K562 (cell line): Measurements from ENCODE around the gene VAC14. TPM values are rescaled to one million over a fixed set of nuclear protein-coding genes. Genes with fewer than 3 reads are reported as not detected.

Experiments
- ATAC-seq: fragments of 200-7000 bp; cut with Tn5 transposase; 3 replicates; pipeline ENCODE4 v1.9.1; 2020; ENCODE audit warnings: moderate library complexity
- BruUV-seq: library from RNA; stranded (reverse); fragments of 400-500 nt; replicated peaks from 2 replicates; lab custom pipeline; 2021; lab: Mats Ljungman, UMichigan
- CTCF ChIA-PET: fragments of 300-600 bp; formaldehyde crosslinking; extraction: SDS; loops from one replicate; lab custom pipeline; 2021; ENCODE audit warnings: low intra/inter-chr PET ratio; lab: Yijun Ruan, JAX
- POLR2A ChIA-PET: fragments of 300-600, 350-650 bp; sonication (Branson Sonifier 250); formaldehyde crosslinking; extraction: SDS; loops from one replicate; lab custom pipeline; 2021; ENCODE audit warnings: antibody characterized with exemption, inconsistent platforms; lab: Yijun Ruan, JAX
- DNase-seq, 4 experiments: peaks; one replicate each; pipeline versions ENCODE4 v3.0.0 to v3.0.0-alpha.2; 2011 to 2018; ENCODE audit warnings: low spot score in 3 of 4, mixed read lengths in 3 of 4; ENCODE audit errors: extremely low read depth in 1 of 4
- FAIRE-seq: peaks from 2 replicates; lab custom pipeline; 2011; peaks lifted over from hg19 to GRCh38; lab: Jason Lieb, UNC
- H2AFZ ChIP-seq: 2 replicates; pipeline ENCODE4 v1.6.0; 2011; ENCODE audit warnings: low read depth, low read length, control low read depth, inconsistent platforms
- H3K27ac ChIP-seq: fragments of 200-600 bp; 3 replicates; pipeline ENCODE4 v1.8.0; 2011; ENCODE audit warnings: low read depth, mild to moderate bottlenecking, control low read depth, inconsistent platforms, low read length, moderate library complexity, mixed read lengths; ENCODE audit errors: extremely low read depth
- H3K27me3 ChIP-seq, 2 experiments: fragments of 300-600 bp in 1 of 2; 2 replicates in 1 of 2; 3 replicates in 1 of 2; pipeline versions ENCODE4 v1.6.0 to v1.8.0; 2011; ENCODE audit warnings: inconsistent platforms in 2 of 2, low read length in 2 of 2, mild to moderate bottlenecking in 1 of 2, mixed read lengths in 1 of 2, moderate library complexity in 1 of 2; ENCODE audit not compliant: control insufficient read depth in 2 of 2, insufficient read depth in 2 of 2
- H3K36me3 ChIP-seq: fragments of 300-600 bp; 3 replicates; pipeline ENCODE4 v1.8.0; 2011; ENCODE audit warnings: mild to moderate bottlenecking, low read length, inconsistent platforms; ENCODE audit not compliant: control insufficient read depth, insufficient read depth
- H3K4me1 ChIP-seq, 2 experiments: fragments of 200-600 bp in 1 of 2; replicated peaks in 1 of 2; 2 replicates in 1 of 2; 3 replicates in 1 of 2; pipeline versions ENCODE4 v1.5.1 to v1.8.0; 2011; ENCODE audit warnings: inconsistent platforms in 2 of 2, low read length in 2 of 2, mild to moderate bottlenecking in 1 of 2, mixed read lengths in 1 of 2, moderate library complexity in 1 of 2; ENCODE audit not compliant: control insufficient read depth in 2 of 2, insufficient read depth in 2 of 2
- H3K4me2 ChIP-seq: 2 replicates; pipeline ENCODE4 v1.6.1; 2011; ENCODE audit warnings: low read length, control low read depth, inconsistent platforms, mixed read lengths; ENCODE audit not compliant: insufficient read depth
- H3K4me3 ChIP-seq: fragments of 200-600 bp; sonication (generic), shearing (Covaris generic); 2 replicates; pipeline ENCODE4 v1.5.1; 2016; ENCODE audit warnings: control low read depth, inconsistent platforms
- H3K79me2 ChIP-seq: fragments of 200-600 bp; 3 replicates; pipeline ENCODE4 v1.8.0; 2011; ENCODE audit warnings: low read length, inconsistent platforms; ENCODE audit not compliant: control insufficient read depth, insufficient read depth
- H3K9ac ChIP-seq, 2 experiments: 2 replicates each; pipeline versions ENCODE4 v1.6.0 to v1.6.1; 2011; ENCODE audit warnings: low read depth in 2 of 2, low read length in 2 of 2, control low read depth in 1 of 2, inconsistent platforms in 1 of 2, mild to moderate bottlenecking in 1 of 2, mixed read lengths in 1 of 2; ENCODE audit not compliant: insufficient read depth in 1 of 2
- H3K9me1 ChIP-seq: one replicate; pipeline ENCODE4 v1.6.0; 2011; ENCODE audit warnings: inconsistent platforms, mild to moderate bottlenecking, low read length, moderate library complexity; ENCODE audit not compliant: control insufficient read depth, insufficient read depth
- H3K9me3 ChIP-seq: replicated peaks from 2 replicates; pipeline ENCODE4 v1.5.1; 2011; ENCODE audit warnings: low read depth, low read length, inconsistent platforms; ENCODE audit not compliant: control insufficient read depth, insufficient read depth
- H4K20me1 ChIP-seq: replicated peaks from 2 replicates; pipeline ENCODE4 v1.6.1; 2011; ENCODE audit warnings: low read length, inconsistent platforms, mixed read lengths; ENCODE audit not compliant: control insufficient read depth, insufficient read depth
- CBFB ChIP-seq: sonication (generic); formaldehyde crosslinking; IDR thresholded peaks from 2 replicates; pipeline ENCODE4 v1.4.0; 2020; ENCODE audit warnings: mild to moderate bottlenecking, missing genetic modification reagents
- CHD1 ChIP-seq: fragments of 200-600 bp; sonication (generic); IDR thresholded peaks from one replicate; pipeline ENCODE4 v1.6.1; 2012; ENCODE audit warnings: mild to moderate bottlenecking, moderate library complexity, low read length, inconsistent platforms
- DDX20 ChIP-seq: fragments of 450-650 bp; IDR thresholded peaks from 2 replicates; pipeline ENCODE4 v1.6.1; 2016; ENCODE audit warnings: missing genetic modification characterization, low read depth, mild to moderate bottlenecking, missing compliant biosample characterization, moderate library complexity
- MAFF ChIP-seq: IDR thresholded peaks from 2 replicates; pipeline ENCODE4 v1.6.1; 2012; ENCODE audit warnings: low read length, improper control_type of control experiment
- SIX5 ChIP-seq, 2 experiments: IDR thresholded peaks; 2 replicates each; pipeline ENCODE4 v1.6.1; 2011; ENCODE audit warnings: low read length in 2 of 2, borderline replicate concordance in 1 of 2, low read depth in 1 of 2, mild to moderate bottlenecking in 1 of 2, moderate library complexity in 1 of 2; ENCODE audit not compliant: insufficient read depth in 1 of 2
- TEAD4 ChIP-seq, 2 experiments: sonication (generic) in 1 of 2; formaldehyde crosslinking in 1 of 2; IDR thresholded peaks; 2 replicates each; pipeline versions ENCODE4 v1.6.1 to v1.8.0; 2012 to 2022; ENCODE audit warnings: borderline replicate concordance in 1 of 2, inconsistent platforms in 1 of 2, low read length in 1 of 2, mild to moderate bottlenecking in 1 of 2, missing genetic modification reagents in 1 of 2
- WGBS: fragments of 100-300 bp; shearing (Covaris generic); methylation state at CpG from one replicate; pipeline ENCODE4 v1.1.6; 2016; ENCODE audit warnings: low coverage, mixed read lengths; ENCODE audit not compliant: insufficient coverage; ENCODE audit errors: missing lambda C conversion rate; 5-methylcytosine and 5-hydroxymethylcytosine counted together
- in situ Hi-C: fragments of 300-500 bp; cut with MboI; formaldehyde crosslinking; loops from 4 replicates; pipeline ENCODE4 v1.15.0; 2018; ENCODE audit warnings: inconsistent platforms, mixed read lengths
- intact Hi-C: fragments of 100-400 bp; cut with micrococcal nuclease; formaldehyde crosslinking; loops from 2 replicates; pipeline ENCODE4 v1.14.2; 2022
- polyA plus RNA-seq, 8 experiments: library from polyadenylated mRNA; depleted of rRNA in 4 of 8; stranded (reverse) in 5 of 8; unstranded in 3 of 8; fragments of >200 nt; fragmentation: Nextera tagmentation in 2 of 8; fragmentation: Illumina TruSeq in 1 of 8; extraction: Ambion mirVana in 2 of 8; extraction: Trizol in 1 of 8; gene quantifications; 2 replicates each; pipeline versions ENCODE4 v1.2.1 to v1.2.3, GENCODE V29; 2011 to 2014; ENCODE audit warnings: inconsistent platforms in 1 of 8, missing spikeins in 1 of 8
- total RNA-seq, 7 experiments: library from RNA; depleted of rRNA in 6 of 7; stranded (reverse); fragments of >200 nt in 6 of 7; fragmentation: Illumina TruSeq in 2 of 7; extraction: Trizol in 2 of 7; gene quantifications; 2 replicates each; pipeline versions ENCODE4 v1.2.1 to v1.2.3, GENCODE V29; 2011 to 2021; ENCODE audit warnings: low replicate concordance in 1 of 7
- TF ChIP-seq, protein P1 (sequence below): fragments of 250-450 bp; sonication (Bioruptor Pico); IDR thresholded peaks from 2 replicates; pipeline ENCODE4 v1.8.0; 2021; ENCODE audit warnings: mild to moderate bottlenecking, moderate library complexity
- TF ChIP-seq, protein P2 (sequence below): sonication (generic); formaldehyde crosslinking; IDR thresholded peaks from 2 replicates; pipeline ENCODE4 v1.8.1; 2023; ENCODE audit warnings: mild to moderate bottlenecking, missing genetic modification reagents
- TF ChIP-seq, protein P3 (sequence below), 2 experiments: IDR thresholded peaks; 2 replicates each; pipeline ENCODE4 v1.6.1; 2011; ENCODE audit warnings: borderline replicate concordance in 1 of 2, control low read depth in 1 of 2, low read depth in 1 of 2, low read length in 1 of 2, mild to moderate bottlenecking in 1 of 2, mixed read lengths in 1 of 2, moderate library complexity in 1 of 2; ENCODE audit not compliant: insufficient read depth in 1 of 2, insufficient read length in 1 of 2, poor library complexity in 1 of 2, severe bottlenecking in 1 of 2; ENCODE audit errors: extremely low read depth in 1 of 2
- TF ChIP-seq, protein P4 (sequence below): sonication (generic); formaldehyde crosslinking; IDR thresholded peaks from 2 replicates; pipeline ENCODE4 v1.8.0; 2022; ENCODE audit warnings: mild to moderate bottlenecking, missing genetic modification reagents

VAC14 gene
- total and polyA plus RNA-seq, 9 of the 15 experiments (the other 6 are each of a cell fraction or from before 2014, with no cell fraction given) = 1.3 to 41.6 (median 26.6) TPM

DNA sequence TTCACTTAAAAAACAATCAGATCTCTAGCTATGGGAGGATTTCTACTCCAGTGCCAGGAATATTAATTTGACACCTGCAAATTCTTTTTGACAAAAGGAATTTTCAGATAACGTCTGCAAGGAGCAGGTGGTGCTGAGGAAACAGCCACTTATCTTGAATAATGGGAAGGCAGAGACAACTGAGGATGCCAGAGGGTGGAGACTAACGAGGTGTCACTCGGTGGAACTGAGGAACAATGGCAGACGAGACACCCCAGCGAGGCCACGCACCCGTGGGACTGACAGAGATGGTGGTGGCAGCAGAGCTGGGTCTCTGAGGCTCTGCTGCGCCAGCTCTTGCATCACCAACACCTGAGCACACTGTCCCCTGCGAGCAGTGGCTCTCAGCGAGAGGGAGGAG, 42.2 kb downstream of the VAC14 start:
- POLR2A ChIA-PET = interaction anchor here (0.9 to 1.5 kb wide), 2 partner anchors 13 to 184 kb away, joined by 3 to 4 read pairs; no protein-coding TSS in a partner anchor
- Histone ChIP-seq H2AFZ (no peak overlapping the region), H3K9ac (peak overlapping the region in 1 of 2 experiments; percentile 59; a peak in 2 of 4 replicates), H3K9me3 (no peaks in the 10 kb centered on the region), H3K4me1 (peaks cover 0 to 9% of the 10 kb centered on the region in 2 experiments; a peak in 3 of 5 replicates), H3K27ac (no peak overlapping the region), H4K20me1 (no peaks in the 10 kb centered on the region), H3K9me1 (no peaks in the 10 kb centered on the region), H3K36me3 (peaks cover 47% of the 10 kb centered on the region; the same call in 2 of the 3 replicates), H3K79me2 (no peaks in the 10 kb centered on the region), H3K4me3 (no peak overlapping the region), H3K27me3 (no peaks in the 10 kb centered on the region), H3K4me2 (no peak overlapping the region)
- TF ChIP-seq SIX5 (IDR thresholded peaks at IDR 0.05; ENCODE audit: borderline replicate concordance in 1 of 2, insufficient read depth in 1 of 2, low read depth in 1 of 2, low read length in 2 of 2) (no peak), TEAD4 (IDR thresholded peaks at IDR 0.05; ENCODE audit: low read length) (no peak), TEAD4 (CRISPR knock-in tag; IDR thresholded peaks at IDR 0.05; ENCODE audit: borderline replicate concordance) (no peak), CHD1 (no peak), MAFF (no peak), DDX20 (tag) (no peak), CBFB (no peak)
- TF ChIP-seq, protein P1, sequence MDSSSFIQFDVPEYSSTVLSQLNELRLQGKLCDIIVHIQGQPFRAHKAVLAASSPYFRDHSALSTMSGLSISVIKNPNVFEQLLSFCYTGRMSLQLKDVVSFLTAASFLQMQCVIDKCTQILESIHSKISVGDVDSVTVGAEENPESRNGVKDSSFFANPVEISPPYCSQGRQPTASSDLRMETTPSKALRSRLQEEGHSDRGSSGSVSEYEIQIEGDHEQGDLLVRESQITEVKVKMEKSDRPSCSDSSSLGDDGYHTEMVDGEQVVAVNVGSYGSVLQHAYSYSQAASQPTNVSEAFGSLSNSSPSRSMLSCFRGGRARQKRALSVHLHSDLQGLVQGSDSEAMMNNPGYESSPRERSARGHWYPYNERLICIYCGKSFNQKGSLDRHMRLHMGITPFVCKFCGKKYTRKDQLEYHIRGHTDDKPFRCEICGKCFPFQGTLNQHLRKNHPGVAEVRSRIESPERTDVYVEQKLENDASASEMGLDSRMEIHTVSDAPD = no peak
- TF ChIP-seq, protein P2, sequence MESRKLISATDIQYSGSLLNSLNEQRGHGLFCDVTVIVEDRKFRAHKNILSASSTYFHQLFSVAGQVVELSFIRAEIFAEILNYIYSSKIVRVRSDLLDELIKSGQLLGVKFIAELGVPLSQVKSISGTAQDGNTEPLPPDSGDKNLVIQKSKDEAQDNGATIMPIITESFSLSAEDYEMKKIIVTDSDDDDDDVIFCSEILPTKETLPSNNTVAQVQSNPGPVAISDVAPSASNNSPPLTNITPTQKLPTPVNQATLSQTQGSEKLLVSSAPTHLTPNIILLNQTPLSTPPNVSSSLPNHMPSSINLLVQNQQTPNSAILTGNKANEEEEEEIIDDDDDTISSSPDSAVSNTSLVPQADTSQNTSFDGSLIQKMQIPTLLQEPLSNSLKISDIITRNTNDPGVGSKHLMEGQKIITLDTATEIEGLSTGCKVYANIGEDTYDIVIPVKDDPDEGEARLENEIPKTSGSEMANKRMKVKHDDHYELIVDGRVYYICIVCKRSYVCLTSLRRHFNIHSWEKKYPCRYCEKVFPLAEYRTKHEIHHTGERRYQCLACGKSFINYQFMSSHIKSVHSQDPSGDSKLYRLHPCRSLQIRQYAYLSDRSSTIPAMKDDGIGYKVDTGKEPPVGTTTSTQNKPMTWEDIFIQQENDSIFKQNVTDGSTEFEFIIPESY (CRISPR knock-in tag) = no peak
- TF ChIP-seq, protein P3, sequence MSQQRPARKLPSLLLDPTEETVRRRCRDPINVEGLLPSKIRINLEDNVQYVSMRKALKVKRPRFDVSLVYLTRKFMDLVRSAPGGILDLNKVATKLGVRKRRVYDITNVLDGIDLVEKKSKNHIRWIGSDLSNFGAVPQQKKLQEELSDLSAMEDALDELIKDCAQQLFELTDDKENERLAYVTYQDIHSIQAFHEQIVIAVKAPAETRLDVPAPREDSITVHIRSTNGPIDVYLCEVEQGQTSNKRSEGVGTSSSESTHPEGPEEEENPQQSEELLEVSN (IDR thresholded peaks at IDR 0.05; ENCODE audit: borderline replicate concordance in 1 of 2, extremely low read depth in 1 of 2, insufficient read depth in 1 of 2, insufficient read length in 1 of 2, low read depth in 1 of 2, low read length in 1 of 2, poor library complexity in 1 of 2, severe bottlenecking in 1 of 2) = no peak
- TF ChIP-seq, protein P4, sequence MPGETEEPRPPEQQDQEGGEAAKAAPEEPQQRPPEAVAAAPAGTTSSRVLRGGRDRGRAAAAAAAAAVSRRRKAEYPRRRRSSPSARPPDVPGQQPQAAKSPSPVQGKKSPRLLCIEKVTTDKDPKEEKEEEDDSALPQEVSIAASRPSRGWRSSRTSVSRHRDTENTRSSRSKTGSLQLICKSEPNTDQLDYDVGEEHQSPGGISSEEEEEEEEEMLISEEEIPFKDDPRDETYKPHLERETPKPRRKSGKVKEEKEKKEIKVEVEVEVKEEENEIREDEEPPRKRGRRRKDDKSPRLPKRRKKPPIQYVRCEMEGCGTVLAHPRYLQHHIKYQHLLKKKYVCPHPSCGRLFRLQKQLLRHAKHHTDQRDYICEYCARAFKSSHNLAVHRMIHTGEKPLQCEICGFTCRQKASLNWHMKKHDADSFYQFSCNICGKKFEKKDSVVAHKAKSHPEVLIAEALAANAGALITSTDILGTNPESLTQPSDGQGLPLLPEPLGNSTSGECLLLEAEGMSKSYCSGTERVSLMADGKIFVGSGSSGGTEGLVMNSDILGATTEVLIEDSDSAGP = no peak
- no TSS peak for BruUV-seq
- DNase-seq (no peak), FAIRE-seq (no peak), ATAC-seq (no peak)
- WGBS = 74% methylated on average over 10 of the region's 10 CpGs
- in situ Hi-C loops (no loop called here), intact Hi-C loops (no loop called here)
- CTCF ChIA-PET = no interaction called here
